Measurements from ENCODE around the gene DRD5. TPM values are rescaled to one million over a fixed set of nuclear protein-coding genes. Genes with fewer than 3 reads are reported as not detected.
"Not testable (repeated sequence)": the region's sequence is repeated elsewhere in the genome, so short reads cannot be mapped to it uniquely, and the experiment has no call there.

The DRD5 gene
- total RNA-seq, result not detected

GRCh38 chr4:9781343-9782135 is at the start of gene DRD5:
DRD5 (plus strand) TSS chr4:9781634; CDS start chr4:9782030, 396 bp downstream.
- no peak for DNase-seq
- WGBS, 2 donors, result 8 to 12% methylated on average over 8 to 10 of the region's 78 CpGs
- no peak within 1 kb of the TSS for H3K27ac ChIP-seq
- no peaks in the 10 kb centered on the region for H3K27me3 ChIP-seq
- H3K4me1 ChIP-seq, result no peaks in the 10 kb centered on the region
- H3K9me3 ChIP-seq, result no peaks in the 10 kb centered on the region
- TF ChIP-seq, protein P1, sequence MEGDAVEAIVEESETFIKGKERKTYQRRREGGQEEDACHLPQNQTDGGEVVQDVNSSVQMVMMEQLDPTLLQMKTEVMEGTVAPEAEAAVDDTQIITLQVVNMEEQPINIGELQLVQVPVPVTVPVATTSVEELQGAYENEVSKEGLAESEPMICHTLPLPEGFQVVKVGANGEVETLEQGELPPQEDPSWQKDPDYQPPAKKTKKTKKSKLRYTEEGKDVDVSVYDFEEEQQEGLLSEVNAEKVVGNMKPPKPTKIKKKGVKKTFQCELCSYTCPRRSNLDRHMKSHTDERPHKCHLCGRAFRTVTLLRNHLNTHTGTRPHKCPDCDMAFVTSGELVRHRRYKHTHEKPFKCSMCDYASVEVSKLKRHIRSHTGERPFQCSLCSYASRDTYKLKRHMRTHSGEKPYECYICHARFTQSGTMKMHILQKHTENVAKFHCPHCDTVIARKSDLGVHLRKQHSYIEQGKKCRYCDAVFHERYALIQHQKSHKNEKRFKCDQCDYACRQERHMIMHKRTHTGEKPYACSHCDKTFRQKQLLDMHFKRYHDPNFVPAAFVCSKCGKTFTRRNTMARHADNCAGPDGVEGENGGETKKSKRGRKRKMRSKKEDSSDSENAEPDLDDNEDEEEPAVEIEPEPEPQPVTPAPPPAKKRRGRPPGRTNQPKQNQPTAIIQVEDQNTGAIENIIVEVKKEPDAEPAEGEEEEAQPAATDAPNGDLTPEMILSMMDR (IDR thresholded peaks at IDR 0.05), result no peak
- no peak for TF ChIP-seq POLR2A (IDR thresholded peaks at IDR 0.05)
- intact Hi-C loops (cut with DNase I), result no loop called here
- no peak within 1 kb of the TSS for H3K4me3 ChIP-seq (replicated peaks in 1 of 3)
- no peaks in the 10 kb centered on the region for H3K36me3 ChIP-seq

DNA sequence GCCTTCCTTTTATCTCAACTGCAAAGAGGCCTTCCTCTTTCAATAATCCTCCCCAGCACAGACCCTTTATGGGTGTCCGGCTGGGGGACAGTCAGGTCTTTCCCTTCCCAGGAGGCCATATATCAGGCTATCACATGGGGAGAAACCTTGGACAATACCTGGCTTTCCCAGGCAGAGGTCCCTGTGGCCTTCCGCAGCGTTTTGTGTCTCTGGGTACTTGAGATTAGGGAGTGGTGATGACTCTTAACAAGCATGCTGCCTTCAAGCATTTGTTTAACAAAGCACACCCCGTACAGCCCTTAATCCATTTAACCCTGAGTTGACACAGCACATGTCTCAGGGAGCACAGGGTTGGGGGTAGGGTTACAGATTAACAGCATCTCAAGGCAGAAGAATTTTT is 49.2 kb upstream of the DRD5 start:
- WGBS, 2 donors, result 19 to 37% methylated on average over 4 of the region's 4 CpGs
- H3K27me3 ChIP-seq; H3K4me1 ChIP-seq; H3K36me3 ChIP-seq; H3K4me3 ChIP-seq (replicated peaks in 1 of 3); H3K9me3 ChIP-seq; intact Hi-C loops (cut with DNase I); H3K27ac ChIP-seq; DNase-seq: not testable (repeated sequence)

DNA sequence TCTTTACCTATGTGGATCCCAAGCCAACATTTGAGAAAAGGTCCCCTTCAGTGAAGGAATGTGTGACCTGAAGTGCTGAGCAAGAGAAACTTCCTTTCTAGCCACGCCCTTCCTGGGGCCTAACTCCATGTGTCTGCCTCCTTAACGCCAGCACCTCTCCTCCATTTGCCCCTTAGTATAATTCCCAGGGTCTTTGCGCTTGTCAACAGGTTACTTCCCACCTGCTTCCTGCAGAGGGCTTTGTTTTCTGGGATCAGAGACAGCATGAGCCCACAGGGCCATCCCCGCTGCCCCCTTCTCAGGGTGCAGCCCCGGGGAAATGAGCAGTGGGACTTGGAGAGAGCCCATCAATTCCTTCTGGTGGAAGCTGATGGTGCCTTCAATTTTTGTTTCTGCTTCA is 45.9 kb upstream of the DRD5 start:
- Histone ChIP-seq H3K4me1 (no peaks in the 10 kb centered on the region), H3K27me3 (no peaks in the 10 kb centered on the region), H3K9me3 (no peaks in the 10 kb centered on the region), H3K36me3 (no peaks in the 10 kb centered on the region), H3K4me3 (replicated peaks in 1 of 3) (no peak overlapping the region), H3K27ac (no peak overlapping the region)
- DNase-seq, result no peak
- TF ChIP-seq, protein P1 (IDR thresholded peaks at IDR 0.05), result no peak
- TF ChIP-seq POLR2A (IDR thresholded peaks at IDR 0.05), result no peak
- 69 to 81% methylated on average over 5 of the region's 5 CpGs for WGBS, 2 donors
- intact Hi-C loops (cut with DNase I), result no loop called here

DNA sequence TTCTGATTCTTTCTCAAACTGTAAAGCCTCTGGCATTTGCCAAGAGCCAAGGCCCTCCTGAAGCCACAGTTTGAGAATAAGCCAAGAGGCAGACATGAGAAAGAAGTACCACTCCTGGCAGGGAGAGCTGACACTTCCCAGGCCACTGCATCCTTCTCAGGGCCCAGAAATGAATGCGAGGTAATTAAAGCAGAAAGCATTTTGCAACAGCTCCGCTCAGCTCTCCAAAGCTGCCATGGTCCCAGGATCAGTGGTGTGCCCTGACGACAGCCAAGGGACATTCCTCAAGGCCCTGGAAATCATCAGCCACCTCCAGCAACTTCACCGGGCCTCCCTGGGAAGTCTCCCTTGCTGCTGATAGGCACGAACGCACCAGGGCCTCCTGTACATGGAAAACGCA is 44.2 kb upstream of the DRD5 start:
- DNase-seq; H3K27ac ChIP-seq; H3K9me3 ChIP-seq; H3K36me3 ChIP-seq; H3K4me3 ChIP-seq (replicated peaks in 1 of 3); H3K4me1 ChIP-seq; H3K27me3 ChIP-seq; intact Hi-C loops (cut with DNase I): not testable (repeated sequence)
- 48 to 58% methylated on average over 7 of the region's 7 CpGs for WGBS, 2 donors

DNA sequence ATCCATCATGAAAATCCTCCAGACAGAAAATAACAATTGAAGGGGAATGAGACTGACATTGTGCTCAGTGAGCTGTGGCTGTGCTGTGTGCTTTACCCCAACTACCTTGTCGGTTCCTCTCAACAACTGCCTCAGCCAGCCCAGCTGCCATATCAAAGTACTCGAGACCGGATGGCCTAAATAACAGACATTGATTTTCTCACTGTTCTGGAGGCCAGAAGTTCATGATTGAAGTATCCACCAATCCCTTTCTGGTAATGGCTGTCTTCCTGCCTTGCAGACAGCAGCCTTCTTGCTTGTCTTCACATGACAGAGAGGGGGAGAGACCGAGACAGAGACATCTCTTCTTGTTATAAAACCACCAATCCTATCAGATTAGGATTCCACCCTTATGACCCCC is 37.6 kb upstream of the DRD5 start:
- H3K36me3 ChIP-seq; H3K9me3 ChIP-seq; H3K27me3 ChIP-seq; H3K4me3 ChIP-seq (replicated peaks in 1 of 3); DNase-seq; H3K27ac ChIP-seq; H3K4me1 ChIP-seq; intact Hi-C loops (cut with DNase I): not testable (repeated sequence)
- 71 to 80% methylated on average over 4 of the region's 4 CpGs for WGBS, 2 donors

DNA sequence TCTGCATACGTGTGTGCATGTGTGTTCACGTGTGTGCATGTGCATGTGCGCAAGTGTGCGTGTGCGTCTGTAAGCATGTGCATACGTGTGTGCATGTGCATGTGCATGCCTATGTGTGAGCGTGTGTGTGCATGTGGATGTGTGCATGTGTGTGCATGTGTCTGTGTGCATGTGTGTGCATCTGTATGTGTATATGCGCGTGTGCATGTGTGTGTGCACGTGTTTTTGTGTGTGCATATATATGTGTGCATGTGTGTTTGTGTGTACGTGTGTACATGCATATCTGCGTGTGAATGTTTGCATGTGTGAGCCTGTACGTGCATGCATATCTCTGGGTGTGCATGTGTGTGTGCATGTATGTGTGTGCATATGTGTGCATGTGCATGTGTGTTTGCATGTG is 35.7 kb upstream of the DRD5 start:
- WGBS, 2 donors, result 95% methylated on average over 13 of the region's 13 CpGs
- TF ChIP-seq, protein P1 (IDR thresholded peaks at IDR 0.05), result no peak
- no peak for TF ChIP-seq POLR2A (IDR thresholded peaks at IDR 0.05)
- no peaks in the 10 kb centered on the region for H3K9me3 ChIP-seq

More for the DNA sequence above, 35.7 kb upstream of the DRD5 start:
- no peak overlapping the region for H3K4me3 ChIP-seq (replicated peaks in 1 of 3)
- H3K4me1 ChIP-seq, result no peaks in the 10 kb centered on the region
- no peak overlapping the region for H3K27ac ChIP-seq
- no peaks in the 10 kb centered on the region for H3K27me3 ChIP-seq
- no peak for DNase-seq
- intact Hi-C loops (cut with DNase I), result no loop called here
- no peaks in the 10 kb centered on the region for H3K36me3 ChIP-seq

Measured in thyroid gland (tissue), 4 donors.